ENCODE data around the gene IL9. TPM values are rescaled to one million over a fixed set of nuclear protein-coding genes. Genes with fewer than 3 reads are reported as not detected.
"Not testable (repeated sequence)": the region's sequence is repeated elsewhere in the genome, so short reads cannot be mapped to it uniquely, and the experiment has no call there.

IL9 gene
- total and polyA plus RNA-seq, 2 of the 13 experiments (the other 11 are each of a cell fraction or from before 2014, with no cell fraction given) = not detected

- TF ChIP-seq ZBTB4 (CRISPR knock-in tag; IDR thresholded peaks at IDR 0.05; ENCODE audit: borderline replicate concordance) = no peak
- TF ChIP-seq THRA (CRISPR knock-in tag; IDR thresholded peaks at IDR 0.05; ENCODE audit: borderline replicate concordance) = no peak
- TF ChIP-seq PHF5A (CRISPR knock-in tag; IDR thresholded peaks at IDR 0.05; ENCODE audit: low read depth, unreplicated experiment) = no peak
- no peak for TF ChIP-seq MED8 (CRISPR knock-in tag; IDR thresholded peaks at IDR 0.05; ENCODE audit: insufficient replicate concordance)
- TF ChIP-seq CAMTA2 (CRISPR knock-in tag; IDR thresholded peaks at IDR 0.05; ENCODE audit: borderline replicate concordance) = no peak
- TF ChIP-seq ZNF879 (CRISPR knock-in tag; IDR thresholded peaks at IDR 0.05) = no peak
- TF ChIP-seq SNAPC4 (CRISPR knock-in tag; IDR thresholded peaks at IDR 0.05) = no peak
- TF ChIP-seq ZNF264 (CRISPR knock-in tag; IDR thresholded peaks at IDR 0.05) = no peak
- TF ChIP-seq HIC2 (CRISPR knock-in tag; IDR thresholded peaks at IDR 0.05; ENCODE audit: low read depth) = no peak
- no peak for TF ChIP-seq BRD4 (CRISPR knock-in tag; IDR thresholded peaks at IDR 0.05)
- TF ChIP-seq ERF (CRISPR knock-in tag; IDR thresholded peaks at IDR 0.05) = no peak
- no peak for TF ChIP-seq TGIF2 (CRISPR knock-in tag; IDR thresholded peaks at IDR 0.05)
Measured at GRCh38 chr5:135859641-135860040, 36.0 kb downstream of the IL9 start (continued).

- CTCF ChIA-PET (ENCODE audit: low intra/inter-chr PET ratio, low total read pairs) = not testable (repeated sequence)
Measured at GRCh38 chr5:135859186-135859585, 36.5 kb downstream of the IL9 start.

More at GRCh38 chr5:135859186-135859585, 36.5 kb downstream of the IL9 start:
- 33% methylated on average over 3 of the region's 3 CpGs for WGBS (ENCODE audit: low lambda C conversion rate)
- intact Hi-C loops (cut with micrococcal nuclease; ENCODE audit: unreplicated experiment); H3K9ac ChIP-seq (ENCODE audit: insufficient read depth, low read depth, low read length); H3K27ac ChIP-seq (ENCODE audit: extremely low read length, insufficient read depth, low read length); H3K79me2 ChIP-seq (ENCODE audit: insufficient read depth, low read length); H3K4me3 ChIP-seq (replicated peaks in 1 of 3; ENCODE audit: insufficient read depth in 1 of 3, low read depth in 2 of 3, low read length in 3 of 3); H3K36me3 ChIP-seq (replicated peaks in 1 of 2; ENCODE audit: control insufficient read depth in 1 of 2, insufficient read depth in 2 of 2, low read length in 2 of 2); ATAC-seq; BruUV-seq (replicated peaks); FAIRE-seq; POLR2A ChIA-PET; H3K9me3 ChIP-seq (ENCODE audit: low read length); DNase-seq (ENCODE audit: low spot score); H2AFZ ChIP-seq (ENCODE audit: low read length); H3K27me3 ChIP-seq (ENCODE audit: control insufficient read depth in 1 of 2, insufficient read depth in 2 of 2, low read length in 2 of 2); H3K4me1 ChIP-seq (ENCODE audit: insufficient read depth, low read length); H4K20me1 ChIP-seq (ENCODE audit: insufficient read depth, low read length); H3K4me2 ChIP-seq (ENCODE audit: low read depth, low read length): not testable (repeated sequence)
- in situ Hi-C loops (cut with HindIII; ENCODE audit: extremely low pct_ligation_motif_present, low pct_unique_long_range_greater_than_20kb) = loop anchor here (25.0 kb wide), 1 partner anchor 553 kb away; no protein-coding TSS in a partner anchor
